COLO668 (cell line): ENCODE measurements around the gene SH3RF3.
A peak's percentile ranks its signal among the peaks of the same experiment; 100 is the strongest.

Source experiments
- DNase-seq: peaks from one replicate; lab custom pipeline; 2025; ENCODE audit not compliant: unreplicated experiment; lab: John Stamatoyannopoulos, UW

The SH3RF3 gene

GRCh38 chr2:109272461-109272860 lies 143.5 kb downstream of the SH3RF3 start:
- DNase-seq: no peak

DNA sequence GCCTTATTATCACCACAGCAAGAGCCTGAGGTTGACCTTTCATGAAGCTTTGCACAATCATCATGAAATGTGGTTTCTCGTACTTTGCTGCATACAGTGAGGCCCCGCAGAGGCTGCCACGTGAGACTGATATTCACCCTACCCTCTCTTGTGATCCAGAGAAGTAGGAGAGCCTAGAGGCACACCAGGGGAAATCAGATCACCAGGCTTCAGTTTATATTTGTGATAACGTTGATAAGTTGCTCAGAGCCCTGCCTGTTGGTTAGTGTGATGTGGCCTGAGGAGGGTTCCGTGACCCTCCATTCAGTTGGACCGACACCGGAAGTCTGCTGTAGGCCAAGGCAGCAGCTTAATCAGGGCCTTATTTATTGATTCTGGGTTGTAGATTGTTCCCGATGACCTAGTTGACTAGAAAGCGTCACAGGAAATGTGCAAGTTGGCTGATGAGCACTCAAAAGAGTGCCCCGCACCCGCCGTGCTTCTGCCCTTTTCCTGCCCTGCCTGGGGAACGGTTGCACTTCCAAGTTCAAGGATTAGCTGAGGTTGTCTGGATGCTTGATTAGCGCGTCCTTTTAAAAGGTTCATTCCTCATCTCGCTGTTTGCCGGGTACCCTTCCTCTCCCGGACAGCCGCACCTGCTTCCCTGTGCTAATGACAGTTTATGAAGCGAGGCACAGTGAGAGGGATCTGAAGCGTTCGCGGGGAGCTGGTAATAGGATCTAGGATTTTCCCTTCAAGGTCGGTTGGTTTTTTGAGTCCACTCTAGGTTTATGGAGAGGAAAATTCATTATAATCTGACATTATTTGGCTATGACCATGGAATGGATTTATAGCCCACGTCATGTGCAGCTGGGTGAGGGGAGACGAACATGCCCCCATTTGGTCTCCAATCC lies 146.4 kb downstream of the SH3RF3 start:
- peak; percentile 87 for DNase-seq

DNA sequence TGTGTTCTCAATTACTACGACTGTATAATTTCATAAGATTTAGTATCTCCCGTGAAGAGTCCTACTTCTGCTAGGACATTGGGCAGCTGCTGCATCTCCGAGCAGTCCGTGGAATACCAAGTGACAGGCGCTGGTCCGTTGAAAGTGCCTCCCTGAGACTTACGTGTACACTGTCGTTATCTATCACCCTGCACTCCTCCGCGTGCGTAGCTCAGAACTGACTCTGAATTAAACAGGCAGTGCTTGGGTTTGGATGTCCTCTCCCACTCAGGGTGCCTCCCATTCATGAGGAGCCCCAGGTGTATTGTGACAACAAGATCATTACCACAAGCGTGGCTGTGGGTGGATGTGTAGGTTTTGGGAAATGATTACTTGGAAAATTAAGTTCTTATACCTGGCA lies 148.4 kb downstream of the SH3RF3 start:
- DNase-seq: no peak

- DNase-seq: no peak
These were observed 150.3 kb downstream of the SH3RF3 start for GRCh38 chr2:109279243-109279860.

DNA sequence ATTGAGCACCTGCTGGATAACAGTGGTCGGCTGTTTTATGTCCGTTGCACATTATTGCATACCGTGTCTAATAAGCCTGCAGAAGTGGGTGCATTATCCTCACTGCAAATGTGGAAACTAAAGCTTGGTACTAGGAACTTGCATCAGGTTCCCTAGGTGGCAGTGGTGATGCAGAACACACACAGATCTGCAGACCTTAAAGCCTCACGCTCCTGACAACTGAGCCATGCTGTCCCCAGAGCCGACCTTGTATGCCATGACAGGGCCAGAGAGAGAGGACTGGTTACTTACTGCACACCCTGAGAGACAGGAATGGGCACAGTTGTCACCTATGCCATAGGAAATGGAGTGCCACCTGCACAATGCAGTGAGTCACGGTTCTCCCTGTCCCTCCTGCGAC lies 151.8 kb downstream of the SH3RF3 start:
- DNase-seq: no peak

GRCh38 chr2:109282360-109282759 lies 153.4 kb downstream of the SH3RF3 start:
- no peak for DNase-seq

DNA sequence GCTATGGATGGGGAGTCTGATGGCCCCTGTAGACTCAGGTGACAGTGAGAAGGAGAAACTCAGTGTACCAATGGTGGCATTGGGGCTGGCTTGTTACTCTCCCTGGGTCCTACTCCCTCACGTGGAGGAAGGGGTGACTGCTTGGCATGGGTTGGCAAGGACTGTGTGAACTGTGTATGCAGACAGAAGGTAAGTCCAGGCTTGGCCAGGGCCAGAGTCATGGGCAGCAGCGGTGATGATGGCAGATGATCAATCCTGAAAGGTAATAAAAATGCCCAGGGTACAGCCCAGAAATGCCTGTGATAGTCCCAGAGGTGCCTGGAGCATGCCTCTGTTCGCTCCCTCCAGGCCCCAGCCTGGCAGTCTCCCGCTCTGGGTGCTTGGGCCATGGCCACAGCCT lies 153.9 kb downstream of the SH3RF3 start:
- DNase-seq: no peak

DNA sequence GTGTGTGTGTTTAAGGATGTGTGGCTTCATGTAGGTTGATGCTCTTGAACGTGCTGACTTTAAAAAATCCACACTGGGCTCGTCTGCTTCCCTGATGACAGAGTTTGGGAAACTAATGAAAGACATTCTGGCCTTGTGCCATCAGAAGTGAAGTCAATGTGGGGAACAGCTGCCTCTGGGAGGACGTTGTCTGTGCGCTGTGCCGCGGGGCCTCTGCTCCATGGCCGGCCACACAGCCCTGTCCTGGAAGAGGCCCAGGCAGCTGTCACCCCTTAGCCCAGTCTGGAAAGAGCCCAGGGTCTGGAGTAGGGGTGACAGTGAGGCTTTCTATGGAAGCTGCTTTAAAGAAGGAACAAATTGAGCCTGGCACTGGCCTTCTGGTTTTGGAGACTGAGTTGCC lies 155.8 kb downstream of the SH3RF3 start:
- DNase-seq: peak; percentile 64

DNA sequence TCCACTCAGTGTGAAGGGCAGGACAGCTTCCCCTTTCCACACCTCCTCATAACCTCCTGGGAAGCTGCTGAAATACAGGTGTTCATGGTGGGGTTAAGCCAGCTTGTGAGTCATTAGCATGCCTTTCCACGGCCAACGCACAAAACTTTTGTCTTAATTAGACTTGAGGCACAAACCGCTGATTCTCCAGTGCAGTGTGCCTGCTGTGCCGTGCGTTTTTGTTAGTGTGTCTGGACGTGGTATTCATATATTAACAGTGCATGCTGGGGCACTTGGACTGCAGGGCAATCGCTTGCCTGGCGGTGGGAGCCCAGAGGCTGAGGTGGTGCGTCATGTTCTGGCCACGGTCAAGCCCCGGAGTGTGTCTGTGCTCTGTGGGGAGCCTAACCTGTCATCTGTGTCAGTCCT lies 156.2 kb downstream of the SH3RF3 start:
- DNase-seq: no peak

DNA sequence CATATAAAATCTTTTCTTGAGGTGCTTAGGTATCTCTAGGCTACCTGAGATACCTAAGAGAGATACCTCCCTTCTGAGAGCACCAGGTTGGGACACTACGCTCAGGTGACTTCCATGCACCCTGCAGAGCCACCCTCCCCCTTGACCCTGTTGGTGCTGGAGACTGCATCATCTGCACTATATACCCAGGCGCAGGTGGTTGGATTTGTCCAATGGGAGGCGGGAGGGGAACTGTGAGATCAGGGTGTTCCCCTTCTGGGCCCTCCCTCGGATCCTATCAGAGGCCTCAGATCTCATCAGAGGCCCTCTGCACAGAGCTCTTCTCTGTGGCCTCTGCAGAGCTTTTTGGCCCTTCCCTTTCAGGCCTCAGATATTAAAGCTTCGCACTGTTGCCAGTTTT lies 158.4 kb downstream of the SH3RF3 start:
- no peak for DNase-seq

- DNase-seq: no peak
These were observed 158.8 kb downstream of the SH3RF3 start for GRCh38 chr2:109287838-109288237.

GRCh38 chr2:109288544-109289368 lies 159.8 kb downstream of the SH3RF3 start:
- DNase-seq: no peak

DNA sequence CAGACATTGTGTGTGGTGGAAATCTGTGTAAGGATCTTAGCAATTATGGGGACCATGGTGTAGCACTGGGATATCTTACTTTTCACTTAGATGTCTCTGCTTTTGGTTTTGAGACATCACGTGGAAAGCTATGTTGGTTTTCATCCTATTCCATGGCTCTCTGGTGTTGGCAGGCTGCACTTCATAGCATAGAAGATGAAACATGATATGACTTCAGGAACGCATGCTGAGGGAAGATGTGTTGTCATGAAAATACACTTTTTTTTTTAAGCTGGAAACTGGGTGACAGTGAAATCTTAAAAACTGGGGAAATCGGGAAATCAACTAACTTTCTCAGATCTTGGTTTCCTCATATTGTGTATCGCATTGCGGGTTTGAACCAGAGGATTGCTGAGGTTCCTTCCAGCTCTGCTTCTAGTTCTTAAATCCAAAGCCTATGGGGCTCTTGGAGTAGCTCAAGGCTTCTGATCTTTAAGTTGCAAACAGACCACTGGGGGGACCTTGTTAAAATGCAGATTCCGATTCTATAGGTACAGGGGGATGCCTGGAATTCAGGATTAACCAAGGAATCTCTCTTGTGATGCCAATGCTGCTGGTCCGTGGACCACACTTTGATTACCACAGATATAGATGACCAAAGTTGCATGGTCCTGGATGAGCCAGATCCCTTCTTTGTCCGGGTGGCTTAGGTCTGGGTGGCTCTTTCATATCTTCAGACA lies 160.7 kb downstream of the SH3RF3 start:
- DNase-seq: no peak

GRCh38 chr2:109290887-109291643 lies 162.1 kb downstream of the SH3RF3 start:
- DNase-seq: peak; percentile 23

GRCh38 chr2:109292386-109292785 lies 163.4 kb downstream of the SH3RF3 start:
- DNase-seq: no peak

DNA sequence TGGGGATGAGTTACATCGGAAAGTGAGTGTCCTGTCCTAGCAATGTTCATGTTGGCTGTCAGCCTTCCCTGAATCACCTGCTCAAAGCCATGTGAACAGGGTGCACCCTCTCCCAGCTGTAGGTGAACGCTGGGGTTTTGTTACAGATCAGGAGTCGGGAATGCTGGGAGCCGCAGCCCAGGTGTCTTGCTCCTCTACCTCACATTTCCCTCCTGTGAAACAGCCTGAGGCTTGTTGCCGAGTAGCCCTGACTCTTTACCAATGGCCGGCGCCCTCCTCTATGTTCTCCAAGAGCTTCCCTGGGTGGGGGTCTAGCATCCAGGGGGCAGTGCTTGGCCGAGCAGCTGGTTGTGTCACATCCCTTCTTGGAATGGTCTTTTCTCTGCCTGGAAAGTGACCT lies 164.7 kb downstream of the SH3RF3 start:
- DNase-seq: no peak

- no peak for DNase-seq
These were observed 165.5 kb downstream of the SH3RF3 start for GRCh38 chr2:109294523-109294922.

- peak; percentile 58 for DNase-seq
These were observed 166.2 kb downstream of the SH3RF3 start for GRCh38 chr2:109295070-109295780.

DNA sequence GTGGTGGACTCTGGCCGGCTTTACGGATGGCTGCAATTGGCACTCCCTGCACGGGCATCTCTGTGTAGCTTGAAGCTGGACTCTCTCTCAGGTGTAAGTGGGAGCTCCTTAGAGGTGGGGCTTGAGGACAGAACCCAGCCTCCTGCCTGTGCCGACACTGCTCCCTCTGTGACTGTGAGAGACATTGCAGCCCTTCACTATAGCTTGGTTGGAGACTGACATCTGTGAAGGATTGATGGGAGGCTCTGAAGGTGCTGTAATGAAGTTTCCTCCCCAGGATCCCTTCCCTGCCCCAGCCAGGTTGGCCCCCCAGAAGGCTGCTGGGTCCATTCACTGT lies 166.7 kb downstream of the SH3RF3 start:
- no peak for DNase-seq
